ENCODE results near the gene DENND1A. TPM values are rescaled to one million over a fixed set of nuclear protein-coding genes. Genes with fewer than 3 reads are reported as not detected.

DENND1A gene
- polyA plus RNA-seq, 2 of the 4 experiments (the other 2 are of a cell fraction): 15.1 to 21.9 TPM

DNA sequence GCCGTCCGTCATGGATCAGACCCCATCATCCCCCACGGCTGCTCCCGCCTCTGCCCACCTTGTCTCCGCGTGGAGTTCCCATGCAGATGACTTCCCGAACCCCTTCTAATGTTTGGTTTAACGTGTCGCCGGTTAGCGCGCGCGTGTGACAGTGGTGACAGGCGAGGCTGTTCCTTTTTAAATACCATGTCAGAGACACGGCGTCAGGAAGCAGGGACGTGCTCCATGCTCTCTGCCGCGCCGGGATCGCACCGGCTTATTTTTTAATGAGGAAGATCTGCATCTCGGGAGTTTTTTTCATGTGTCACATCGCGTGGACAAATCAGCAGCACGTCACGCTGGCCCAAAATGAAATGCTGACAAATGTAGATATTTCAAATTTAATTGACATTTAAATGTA, 538.0 kb downstream of the DENND1A start:
- FAIRE-seq (no peak), DNase-seq (ENCODE audit: low read depth in 1 of 2, low spot score in 1 of 2) (no peak), ATAC-seq (no peak)
- H3K27ac ChIP-seq: no peak overlapping the region
- POLR2A ChIA-PET: no interaction called here
- no peaks in the 10 kb centered on the region for H3K4me1 ChIP-seq
- H3K4me2 ChIP-seq: no peak overlapping the region
- CTCF ChIA-PET: interaction anchor here (2.1 to 12.5 kb wide), 2 partner anchors 10 to 37 kb away, joined by 6 to 130 read pairs; partner anchors contain the start of gene CRB2
- no peaks in the 10 kb centered on the region; the same call in 2 of the 3 replicates for H3K9me3 ChIP-seq
- 95% methylated on average over 28 of the region's 28 CpGs for WGBS (ENCODE audit: missing lambda C conversion rate)
- H3K4me3 ChIP-seq: no peak overlapping the region
- TF ChIP-seq MAX (IDR thresholded peaks at IDR 0.05): no peak
- no peak for TF ChIP-seq USF2 (IDR thresholded peaks at IDR 0.05)
- TF ChIP-seq CBX8 (IDR thresholded peaks at IDR 0.05): no peak
- TF ChIP-seq EHF (CRISPR knock-in tag; IDR thresholded peaks at IDR 0.05): no peak
- TF ChIP-seq GATA3 (IDR thresholded peaks at IDR 0.05; ENCODE audit: borderline replicate concordance): no peak
- no peak for TF ChIP-seq CBX2 (IDR thresholded peaks at IDR 0.05; ENCODE audit: borderline replicate concordance, low read depth)
- TF ChIP-seq ZSCAN20 (CRISPR knock-in tag; IDR thresholded peaks at IDR 0.05): no peak
- no peak for TF ChIP-seq POLR2AphosphoS2 (conservative IDR thresholded peaks at IDR 0.05; ENCODE audit: low read length)
- TF ChIP-seq HDAC2 (IDR thresholded peaks at IDR 0.05): no peak
- no peak for TF ChIP-seq TFCP2L1 (CRISPR knock-in tag; IDR thresholded peaks at IDR 0.05)
- TF ChIP-seq FOXS1 (CRISPR knock-in tag; IDR thresholded peaks at IDR 0.05): no peak
- TF ChIP-seq CHD2 (IDR thresholded peaks at IDR 0.05; ENCODE audit: low read length, partially characterized antibody): no peak
- no peak for TF ChIP-seq FOSB (CRISPR knock-in tag; IDR thresholded peaks at IDR 0.05)
- TF ChIP-seq SREBF2 (IDR thresholded peaks at IDR 0.05): no peak
- TF ChIP-seq KDM1A (IDR thresholded peaks at IDR 0.05; ENCODE audit: low read depth): no peak
- no peak for TF ChIP-seq FOSL2 (IDR thresholded peaks at IDR 0.05)
- TF ChIP-seq FOSL2 (CRISPR knock-in tag; IDR thresholded peaks at IDR 0.05): no peak
- TF ChIP-seq, protein P1, sequence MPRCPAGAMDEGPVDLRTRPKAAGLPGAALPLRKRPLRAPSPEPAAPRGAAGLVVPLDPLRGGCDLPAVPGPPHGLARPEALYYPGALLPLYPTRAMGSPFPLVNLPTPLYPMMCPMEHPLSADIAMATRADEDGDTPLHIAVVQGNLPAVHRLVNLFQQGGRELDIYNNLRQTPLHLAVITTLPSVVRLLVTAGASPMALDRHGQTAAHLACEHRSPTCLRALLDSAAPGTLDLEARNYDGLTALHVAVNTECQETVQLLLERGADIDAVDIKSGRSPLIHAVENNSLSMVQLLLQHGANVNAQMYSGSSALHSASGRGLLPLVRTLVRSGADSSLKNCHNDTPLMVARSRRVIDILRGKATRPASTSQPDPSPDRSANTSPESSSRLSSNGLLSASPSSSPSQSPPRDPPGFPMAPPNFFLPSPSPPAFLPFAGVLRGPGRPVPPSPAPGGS (IDR thresholded peaks at IDR 0.05): no peak

GRCh38 chr9:123391233-123391632, 538.7 kb downstream of the DENND1A start:
- FAIRE-seq (no peak), ATAC-seq (no peak), DNase-seq (ENCODE audit: low read depth in 1 of 2, low spot score in 1 of 2) (no peak)
- TF ChIP-seq, protein P2, sequence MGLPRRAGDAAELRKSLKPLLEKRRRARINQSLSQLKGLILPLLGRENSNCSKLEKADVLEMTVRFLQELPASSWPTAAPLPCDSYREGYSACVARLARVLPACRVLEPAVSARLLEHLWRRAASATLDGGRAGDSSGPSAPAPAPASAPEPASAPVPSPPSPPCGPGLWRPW (IDR thresholded peaks at IDR 0.05): no peak
- peak; percentile 26 for TF ChIP-seq ZFP36 (IDR thresholded peaks at IDR 0.05; ENCODE audit: borderline replicate concordance, partially characterized antibody)
- Histone ChIP-seq H3K27ac (no peak overlapping the region), H3K4me1 (no peaks in the 10 kb centered on the region), H3K4me3 (no peak overlapping the region), H3K4me2 (no peak overlapping the region), H3K9me3 (no peaks in the 10 kb centered on the region; the same call in 2 of the 3 replicates)
- ChIA-PET POLR2A (no interaction called here), CTCF (interaction anchor here (0.6 to 12.5 kb wide), 3 partner anchors 11 to 306 kb away, joined by 3 to 130 read pairs (median 6); partner anchors contain the start of gene CRB2)
- WGBS (ENCODE audit: missing lambda C conversion rate): 63% methylated on average over 5 of the region's 5 CpGs

GRCh38 chr9:123390337-123391135, 539.4 kb downstream of the DENND1A start:
- H3K4me2 ChIP-seq: no peak overlapping the region
- no peak overlapping the region for H3K4me3 ChIP-seq
- ChIA-PET POLR2A (no interaction called here), CTCF (interaction anchor here (0.6 to 12.5 kb wide), 5 partner anchors 10 to 305 kb away, joined by 3 to 130 read pairs (median 4); partner anchors contain the start of gene CRB2)
- ATAC-seq: no peak
- FAIRE-seq: no peak
- no peak overlapping the region for H3K27ac ChIP-seq
- no peaks in the 10 kb centered on the region; the same call in 2 of the 3 replicates for H3K9me3 ChIP-seq
- DNase-seq (ENCODE audit: low read depth in 1 of 2, low spot score in 1 of 2): no peak
- WGBS (ENCODE audit: missing lambda C conversion rate): 86% methylated on average over 23 of the region's 23 CpGs
- no peaks in the 10 kb centered on the region for H3K4me1 ChIP-seq
- TF ChIP-seq CEBPB (IDR thresholded peaks at IDR 0.05) (peak; percentile 28 to 59; a peak in 2 of 4 replicates), EP300 (IDR thresholded peaks at IDR 0.05) (no peak), HEYL (CRISPR knock-in tag; IDR thresholded peaks at IDR 0.05) (no peak), HOXB5 (CRISPR knock-in tag; IDR thresholded peaks at IDR 0.05) (no peak)
